Measurements from ENCODE around the gene ASB4.

DNA sequence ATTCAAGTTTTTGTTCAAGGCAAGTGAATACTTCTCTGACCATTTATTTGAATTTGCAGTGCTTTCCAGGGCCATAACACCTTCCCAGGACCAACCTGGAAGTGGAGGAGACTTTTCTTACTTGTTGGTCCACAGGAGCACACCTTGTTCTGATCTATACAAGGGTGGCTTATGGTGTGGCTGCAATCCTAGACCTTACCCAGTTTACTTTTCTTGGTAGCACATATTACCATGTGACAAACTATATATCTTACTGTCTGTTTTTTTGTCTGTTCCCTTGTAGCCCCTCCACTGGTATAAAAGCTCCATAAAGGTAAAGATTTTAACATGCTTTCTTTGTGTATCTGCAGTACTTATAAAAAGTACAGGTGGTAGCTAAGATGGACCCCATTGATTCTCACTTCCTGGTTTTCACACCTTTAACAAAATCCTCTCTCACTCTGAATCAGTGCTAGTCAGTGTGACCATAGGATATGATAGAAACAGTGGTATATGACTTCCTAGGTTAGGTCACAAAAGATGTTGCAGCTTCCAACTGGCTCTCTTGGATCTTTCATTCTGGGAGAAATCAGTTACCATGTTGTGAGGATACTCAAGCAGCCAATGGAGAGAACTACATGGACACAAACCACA, 5.6 kb upstream of the ASB4 start:
- no peak for TF ChIP-seq POLR2AphosphoS5 (IDR thresholded peaks at IDR 0.05; ENCODE audit: low read depth)
- no peak for TF ChIP-seq CTCF (IDR thresholded peaks at IDR 0.05; ENCODE audit: insufficient read depth, low read length)
- TF ChIP-seq GABPA (IDR thresholded peaks at IDR 0.05; ENCODE audit: low read depth) = no peak

Data from HL-60 (cell line).